OCI-LY3 (cell line): ENCODE data around the gene MUC5B.

Experiments used
- EZH2phosphoT487 ChIP-seq: fragments of 200-600 bp; shearing (Covaris generic); IDR thresholded peaks from 2 replicates; pipeline ENCODE4 v1.6.1; 2018; ENCODE audit warnings: antibody characterized with exemption, mixed run types, low read depth
- TF ChIP-seq, protein P1 (sequence below): fragments of 200-600, 300-600 bp; sonication (generic); IDR thresholded peaks from 2 replicates; pipeline ENCODE4 v1.5.1; 2014; ENCODE audit warnings: antibody characterized with exemption, low read length, low read depth

DNA sequence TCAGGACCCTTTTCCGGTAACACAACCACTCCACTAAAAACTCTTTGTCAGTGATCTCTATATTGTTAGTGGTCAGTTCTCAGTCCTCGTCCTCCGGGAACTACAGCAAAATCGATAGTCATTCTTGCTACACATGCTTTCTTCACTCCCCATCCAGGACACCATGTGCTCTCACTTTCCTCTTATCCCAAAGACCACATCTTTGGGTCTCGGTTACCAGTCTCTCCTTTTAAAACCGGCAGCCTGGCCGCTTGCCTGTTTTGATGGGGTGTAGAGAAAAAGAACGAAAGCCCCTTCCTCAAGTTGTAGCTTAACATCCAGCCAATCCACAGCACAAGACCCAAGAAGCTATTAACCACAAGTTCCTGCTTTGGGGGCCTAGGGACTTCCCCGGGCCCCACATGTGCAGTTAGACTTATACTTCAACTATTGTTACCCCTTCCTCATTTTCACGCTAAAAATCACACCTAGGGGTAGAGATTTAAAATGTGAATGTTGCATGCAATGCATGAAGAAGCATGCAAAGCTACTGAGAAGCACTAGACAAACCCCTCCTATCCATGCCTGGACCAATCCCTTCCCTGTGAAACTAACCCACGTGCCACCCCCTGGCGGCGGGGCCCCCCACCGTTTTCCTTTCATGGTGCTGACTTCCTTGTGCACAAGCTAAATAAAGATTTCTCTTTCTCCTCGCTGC lies 88.1 kb downstream of the MUC5B start:
- TF ChIP-seq, protein P1, sequence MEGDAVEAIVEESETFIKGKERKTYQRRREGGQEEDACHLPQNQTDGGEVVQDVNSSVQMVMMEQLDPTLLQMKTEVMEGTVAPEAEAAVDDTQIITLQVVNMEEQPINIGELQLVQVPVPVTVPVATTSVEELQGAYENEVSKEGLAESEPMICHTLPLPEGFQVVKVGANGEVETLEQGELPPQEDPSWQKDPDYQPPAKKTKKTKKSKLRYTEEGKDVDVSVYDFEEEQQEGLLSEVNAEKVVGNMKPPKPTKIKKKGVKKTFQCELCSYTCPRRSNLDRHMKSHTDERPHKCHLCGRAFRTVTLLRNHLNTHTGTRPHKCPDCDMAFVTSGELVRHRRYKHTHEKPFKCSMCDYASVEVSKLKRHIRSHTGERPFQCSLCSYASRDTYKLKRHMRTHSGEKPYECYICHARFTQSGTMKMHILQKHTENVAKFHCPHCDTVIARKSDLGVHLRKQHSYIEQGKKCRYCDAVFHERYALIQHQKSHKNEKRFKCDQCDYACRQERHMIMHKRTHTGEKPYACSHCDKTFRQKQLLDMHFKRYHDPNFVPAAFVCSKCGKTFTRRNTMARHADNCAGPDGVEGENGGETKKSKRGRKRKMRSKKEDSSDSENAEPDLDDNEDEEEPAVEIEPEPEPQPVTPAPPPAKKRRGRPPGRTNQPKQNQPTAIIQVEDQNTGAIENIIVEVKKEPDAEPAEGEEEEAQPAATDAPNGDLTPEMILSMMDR: no peak; the same call in 1 of the 2 replicates
- TF ChIP-seq EZH2phosphoT487: no peak
